Motor neuron (in vitro differentiated cells): ENCODE measurements around the gene NOL4L. TPM values are rescaled to one million over a fixed set of nuclear protein-coding genes. Genes with fewer than 3 reads are reported as not detected.

Experiments
- ATAC-seq, 8 experiments: fragments of 200-7000 bp; cut with Tn5 transposase; replicated peaks in 6 of 8; 2 replicates each; pipeline ENCODE4 v1.8.0; 2021; ENCODE audit warnings: mild to moderate bottlenecking in 8 of 8, moderate library complexity in 8 of 8
- H3K27ac ChIP-seq, 2 donors: fragments of 250-450 bp; sonication (Bioruptor Pico); 2 replicates each; pipeline ENCODE4 v1.9.0; 2021; ENCODE audit warnings: antibody characterized with exemption in 2 of 2, mild to moderate bottlenecking in 2 of 2, moderate library complexity in 1 of 2
- H3K4me1 ChIP-seq, 2 donors: fragments of 250-450 bp; sonication (Bioruptor Pico); replicated peaks in 1 of 2; 2 replicates each; pipeline ENCODE4 v1.6.1; 2021; ENCODE audit warnings: antibody characterized with exemption in 2 of 2, mild to moderate bottlenecking in 2 of 2, moderate library complexity in 1 of 2
- H3K4me3 ChIP-seq, 5 donors: fragments of 250-450 bp; sonication (Bioruptor Pico); 2 replicates each; pipeline ENCODE4 v1.9.0; 2021; ENCODE audit warnings: antibody characterized with exemption in 5 of 5, mild to moderate bottlenecking in 5 of 5, moderate library complexity in 4 of 5
- WGBS, 10 experiments: fragments of 450-650 bp; shearing (Covaris generic); methylation state at CpG; one replicate each; pipeline ENCODE4 v1.0.0; 2022; 5-methylcytosine and 5-hydroxymethylcytosine counted together
- in situ Hi-C, 9 experiments: fragments of 400-800 bp; cut with MboI; loops; one replicate each; pipeline ENCODE4 v1.15.0; 2021; ENCODE audit warnings: low sequenced_read_pairs in 9 of 9, low pct_unique_long_range_greater_than_20kb in 2 of 9; ENCODE audit not compliant: unreplicated experiment in 9 of 9
- total RNA-seq, 8 experiments: library from RNA; unstranded; fragments of 300-600 nt; gene quantifications; 2 replicates each; pipeline versions ENCODE4 v1.2.3 to v1.2.4, GENCODE V29; 2022

NOL4L gene
- total RNA-seq, 8 experiments from 2014 or later: 9.1 to 34.6 (median 20.4) TPM

- in situ Hi-C loops: no loop called here
- ATAC-seq: no peak
- 50 to 100% (median 77%) methylated on average over 2 to 5 of the region's 5 CpGs; no CpG with 5 or more reads in 4 of the 10 experiments for WGBS, 10 experiments
- H3K4me1 ChIP-seq: peaks cover 28 to 41% of the 10 kb centered on the region in 2 donors
- no peak overlapping the region for H3K27ac ChIP-seq
- H3K4me3 ChIP-seq: no peak overlapping the region
These were observed 9.3 kb downstream of the NOL4L start for GRCh38 chr20:32575805-32576204.

GRCh38 chr20:32575227-32575581, 9.9 kb downstream of the NOL4L start:
- ATAC-seq: no peak

GRCh38 chr20:32574296-32575226, 10.6 kb downstream of the NOL4L start:
- peaks cover 30 to 37% of the 10 kb centered on the region in 2 donors for H3K4me1 ChIP-seq
- H3K4me3 ChIP-seq: no peak overlapping the region
- H3K27ac ChIP-seq: peak overlapping the region; percentile 30 to 67
- 33 to 76% (median 64%) methylated on average over 2 to 7 of the region's 34 CpGs; no CpG with 5 or more reads in 4 of the 10 experiments for WGBS, 10 experiments
- peak; percentile 56 to 92 (median 90) for ATAC-seq
- in situ Hi-C loops: no loop called here

More at GRCh38 chr20:32575227-32575581, 9.9 kb downstream of the NOL4L start:
- 50 to 97% (median 86%) methylated on average over 1 to 6 of the region's 9 CpGs; no CpG with 5 or more reads in 4 of the 10 experiments for WGBS, 10 experiments
- no peak overlapping the region for H3K4me3 ChIP-seq
- peak overlapping the region in 1 of 2 donors; percentile 67 for H3K27ac ChIP-seq
- peaks cover 29 to 40% of the 10 kb centered on the region in 2 donors for H3K4me1 ChIP-seq
- in situ Hi-C loops: no loop called here

GRCh38 chr20:32573167-32573851, 11.8 kb downstream of the NOL4L start:
- in situ Hi-C loops: no loop called here
- H3K4me3 ChIP-seq: no peak overlapping the region
- peaks cover 28 to 35% of the 10 kb centered on the region in 2 donors for H3K4me1 ChIP-seq
- ATAC-seq: no peak
- 40 to 100% (median 90%) methylated on average over 1 to 6 of the region's 6 CpGs; no CpG with 5 or more reads in 3 of the 10 experiments for WGBS, 10 experiments
- H3K27ac ChIP-seq: no peak overlapping the region

GRCh38 chr20:32572271-32572968, 12.7 kb downstream of the NOL4L start:
- Histone ChIP-seq H3K4me1 (peaks cover 28 to 36% of the 10 kb centered on the region in 2 donors), H3K27ac (no peak overlapping the region), H3K4me3 (no peak overlapping the region)
- ATAC-seq: no peak
- 16 to 100% (median 72%) methylated on average over 1 to 10 of the region's 15 CpGs; no CpG with 5 or more reads in 3 of the 10 experiments for WGBS, 10 experiments
- in situ Hi-C loops: no loop called here

GRCh38 chr20:32571566-32571965, 13.6 kb downstream of the NOL4L start:
- H3K4me3 ChIP-seq: no peak overlapping the region
- H3K27ac ChIP-seq: no peak overlapping the region
- H3K4me1 ChIP-seq: peaks cover 19 to 28% of the 10 kb centered on the region in 2 donors
- peak in 1 of 8 experiments; percentile 23 for ATAC-seq
- 50 to 80% (median 70%) methylated on average over 1 to 2 of the region's 9 CpGs; no CpG with 5 or more reads in 7 of the 10 experiments for WGBS, 10 experiments
- in situ Hi-C loops: no loop called here

- WGBS, 10 experiments: 33 to 94% (median 81%) methylated on average over 1 to 5 of the region's 10 CpGs; no CpG with 5 or more reads in 2 of the 10 experiments
- ATAC-seq: no peak
- peaks cover 18 to 27% of the 10 kb centered on the region in 2 donors for H3K4me1 ChIP-seq
- H3K4me3 ChIP-seq: no peak overlapping the region
- no peak overlapping the region for H3K27ac ChIP-seq
- in situ Hi-C loops: no loop called here
These were observed 14.5 kb downstream of the NOL4L start for GRCh38 chr20:32570401-32571190.

GRCh38 chr20:32569380-32570305, 15.5 kb downstream of the NOL4L start:
- H3K27ac ChIP-seq: no peak overlapping the region
- in situ Hi-C loops: no loop called here
- H3K4me3 ChIP-seq: no peak overlapping the region
- peak in 4 of 8 experiments; percentile 26 to 48 (median 36) for ATAC-seq
- H3K4me1 ChIP-seq: peaks cover 11 to 24% of the 10 kb centered on the region in 2 donors
- WGBS, 10 experiments: 60 to 92% (median 79%) methylated on average over 1 to 7 of the region's 9 CpGs; no CpG with 5 or more reads in 2 of the 10 experiments

GRCh38 chr20:32569018-32569379, 16.1 kb downstream of the NOL4L start:
- in situ Hi-C loops: no loop called here
- no peak overlapping the region for H3K27ac ChIP-seq
- H3K4me3 ChIP-seq: no peak overlapping the region
- H3K4me1 ChIP-seq: peaks cover 6 to 18% of the 10 kb centered on the region in 2 donors
- 30 to 85% (median 58%) methylated on average over 1 to 3 of the region's 3 CpGs; no CpG with 5 or more reads in 3 of the 10 experiments for WGBS, 10 experiments
- ATAC-seq: no peak

GRCh38 chr20:32567384-32568178, 17.6 kb downstream of the NOL4L start:
- peaks cover 10 to 19% of the 10 kb centered on the region in 2 donors for H3K4me1 ChIP-seq
- in situ Hi-C loops: no loop called here
- WGBS, 10 experiments: 80 to 100% (median 93%) methylated on average over 2 to 6 of the region's 6 CpGs; no CpG with 5 or more reads in 2 of the 10 experiments
- no peak overlapping the region for H3K4me3 ChIP-seq
- peak in 2 of 8 experiments; percentile 18 to 24 for ATAC-seq
- H3K27ac ChIP-seq: no peak overlapping the region
